PFSK-1 (cell line): ENCODE measurements around the gene UNC13C.

Experiments
- FOXP2 ChIP-seq: optimal IDR thresholded peaks from 2 replicates; pipeline ENCODE3; 2011; ENCODE audit warnings: borderline replicate concordance, control low read depth, inconsistent platforms; ENCODE audit not compliant: insufficient read depth; ENCODE audit errors: extremely low read length, extremely low read depth
- POLR2AphosphoS5 ChIP-seq: IDR thresholded peaks from 2 replicates; pipeline ENCODE4 v1.6.1; 2012; ENCODE audit warnings: low read depth, mild to moderate bottlenecking, control low read depth, low read length, moderate library complexity
- REST ChIP-seq, 2 experiments: IDR thresholded peaks; 2 replicates each; pipeline versions ENCODE4 v1.6.1 to v1.8.0; 2011 to 2012; ENCODE audit warnings: low read depth in 2 of 2, low read length in 2 of 2, control low read depth in 1 of 2, inconsistent platforms in 1 of 2, mild to moderate bottlenecking in 1 of 2, moderate library complexity in 1 of 2; ENCODE audit not compliant: insufficient read depth in 1 of 2
- SIN3A ChIP-seq: IDR thresholded peaks from 2 replicates; pipeline ENCODE4 v1.6.1; 2012; ENCODE audit warnings: mild to moderate bottlenecking, low read length, moderate library complexity, borderline replicate concordance; ENCODE audit not compliant: insufficient read depth
- TAF1 ChIP-seq: IDR thresholded peaks from 2 replicates; pipeline ENCODE4 v1.6.1; 2012; ENCODE audit warnings: low read length, control low read depth, borderline replicate concordance; ENCODE audit not compliant: insufficient read depth

The UNC13C gene

DNA sequence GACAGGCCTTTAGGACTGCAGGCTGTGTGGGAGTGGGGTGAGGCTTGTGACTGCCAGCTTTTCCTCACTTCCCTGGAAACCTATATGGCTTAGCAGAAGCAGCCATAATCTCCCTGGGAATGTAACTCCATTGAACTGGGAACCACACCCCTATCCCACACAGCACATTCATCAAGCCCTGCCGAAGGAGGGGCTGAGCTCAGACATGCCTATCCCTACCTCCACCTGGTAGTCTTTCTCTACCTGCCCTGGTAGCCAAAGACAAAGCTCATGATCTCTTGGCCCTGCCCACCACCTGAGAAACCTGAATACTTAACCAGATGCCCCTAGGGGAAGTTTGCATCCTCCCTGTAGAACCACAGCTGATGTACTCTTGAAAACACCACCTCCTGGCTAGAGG is 219.8 kb downstream of the UNC13C start:
- TF ChIP-seq TAF1 (no peak), REST (IDR thresholded peaks at IDR 0.05; ENCODE audit: insufficient read depth in 1 of 2, low read depth in 2 of 2, low read length in 2 of 2) (no peak)

DNA sequence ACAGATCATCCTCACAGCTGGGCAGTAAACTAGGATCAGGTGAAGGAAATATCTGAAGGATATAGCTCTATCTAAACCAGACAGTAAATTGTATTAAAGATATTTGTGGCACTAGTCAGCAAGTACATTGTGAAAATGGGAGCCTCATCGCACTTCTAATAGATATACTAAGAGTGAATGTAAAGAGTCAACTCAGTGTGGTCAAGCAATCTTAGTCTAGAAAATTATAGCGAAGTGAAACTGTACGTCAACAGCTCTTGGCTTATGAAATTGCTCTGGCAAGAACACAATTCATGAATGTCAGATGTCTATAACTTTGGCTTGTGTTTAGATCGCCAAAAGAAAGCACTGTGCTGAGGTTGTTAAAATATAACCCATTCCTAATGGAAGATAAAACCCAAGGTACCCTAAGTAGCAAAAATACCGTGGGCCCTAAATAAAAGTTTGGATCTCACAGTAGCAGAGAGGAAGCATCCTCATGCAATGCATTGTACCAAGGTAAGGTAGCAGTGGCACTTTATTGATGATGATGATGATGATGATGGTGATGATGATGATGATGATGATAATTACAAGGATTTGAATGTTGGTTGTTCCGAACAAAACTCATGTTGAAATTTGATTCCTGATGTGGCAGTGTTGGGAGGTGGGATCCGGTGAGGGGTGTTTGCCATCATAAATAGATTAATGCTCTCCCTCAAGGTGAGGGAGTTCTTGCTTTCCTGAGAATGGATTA is 228.5 kb downstream of the UNC13C start:
- TF ChIP-seq FOXP2 (no peak), POLR2AphosphoS5 (no peak), TAF1 (no peak), REST (IDR thresholded peaks at IDR 0.05; ENCODE audit: insufficient read depth in 1 of 2, low read depth in 2 of 2, low read length in 2 of 2) (no peak), SIN3A (no peak)

- TF ChIP-seq REST (IDR thresholded peaks at IDR 0.05; ENCODE audit: insufficient read depth in 1 of 2, low read depth in 2 of 2, low read length in 2 of 2) = no peak
- TF ChIP-seq FOXP2 = no peak
- no peak for TF ChIP-seq TAF1
- no peak for TF ChIP-seq SIN3A
- TF ChIP-seq POLR2AphosphoS5 = no peak
These were observed 230.5 kb downstream of the UNC13C start for GRCh38 chr15:54208786-54209185.

GRCh38 chr15:54212635-54213034 is 234.4 kb downstream of the UNC13C start:
- no peak for TF ChIP-seq REST (IDR thresholded peaks at IDR 0.05; ENCODE audit: insufficient read depth in 1 of 2, low read depth in 2 of 2, low read length in 2 of 2)
- TF ChIP-seq TAF1 = no peak
- TF ChIP-seq SIN3A = no peak
- TF ChIP-seq FOXP2 = no peak
- no peak for TF ChIP-seq POLR2AphosphoS5

GRCh38 chr15:54226455-54226854 is 248.2 kb downstream of the UNC13C start:
- no peak for TF ChIP-seq REST (IDR thresholded peaks at IDR 0.05; ENCODE audit: insufficient read depth in 1 of 2, low read depth in 2 of 2, low read length in 2 of 2)
- TF ChIP-seq SIN3A = no peak
- TF ChIP-seq FOXP2 = no peak
- TF ChIP-seq TAF1 = no peak
- no peak for TF ChIP-seq POLR2AphosphoS5
